Fibroblast of lung (primary cell): ENCODE data around the gene DDX54.

Experiments
- CTCF ChIP-seq, 2 donors: IDR thresholded peaks in 1 of 2; conservative IDR thresholded peaks in 1 of 2; 1 replicate in 1 of 2; 2 replicates in 1 of 2; pipeline ENCODE4 v1.5.1; 2011 to 2012; ENCODE audit warnings: low read length in 2 of 2, control low read depth in 1 of 2, inconsistent platforms in 1 of 2, low read depth in 1 of 2, mild to moderate bottlenecking in 1 of 2
- EZH2 ChIP-seq: IDR thresholded peaks from 2 replicates; pipeline ENCODE4 v1.5.1; 2012; ENCODE audit warnings: low read length, control low read depth, mild to moderate bottlenecking; ENCODE audit errors: missing control alignments

GRCh38 chr12:113108308-113108707, 77.0 kb downstream of the DDX54 start:
- TF ChIP-seq CTCF (conservative IDR thresholded peaks at IDR 0.05 in 1 of 2, IDR thresholded peaks at IDR 0.05 in 1 of 2; ENCODE audit: low read depth in 1 of 2, low read length in 2 of 2) (no peak), EZH2 (no peak)
